Panc1 (cell line): ENCODE data around the gene ZBP1. TPM values are rescaled to one million over a fixed set of nuclear protein-coding genes. Genes with fewer than 3 reads are reported as not detected.

Source experiments
- ATAC-seq: fragments of 200-7000 bp; cut with Tn5 transposase; 2 replicates; pipeline ENCODE4 v1.9.1; 2020; ENCODE audit warnings: mild to moderate bottlenecking, moderate library complexity
- BruUV-seq: library from RNA; stranded (reverse); fragments of 400-500 nt; replicated peaks from 2 replicates; lab custom pipeline; 2021; lab: Mats Ljungman, UMichigan
- CTCF ChIA-PET: fragments of 300-600 bp; sonication (Branson Sonifier 250); formaldehyde crosslinking; loops from one replicate; lab custom pipeline; 2022; ENCODE audit warnings: antibody characterized with exemption; lab: Charles Lee
- POLR2A ChIA-PET: fragments of 300-600 bp; sonication (Branson Sonifier 250); formaldehyde crosslinking; loops from one replicate; lab custom pipeline; 2022; ENCODE audit warnings: antibody characterized with exemption; lab: Charles Lee
- DNase-seq: peaks from one replicate; pipeline ENCODE4 v3.0.0-alpha.2; 2010; ENCODE audit warnings: low read depth, low spot score
- H3K27ac ChIP-seq: 2 replicates; pipeline ENCODE4 v1.5.1; 2011; ENCODE audit warnings: mild to moderate bottlenecking, low read length, inconsistent platforms
- H3K27me3 ChIP-seq: fragments of 200-500 bp; sonication (Bioruptor generic); 2 replicates; pipeline ENCODE4 v1.6.0; 2014; ENCODE audit warnings: low read length, inconsistent platforms; ENCODE audit not compliant: control insufficient read depth, insufficient read depth
- H3K36me3 ChIP-seq: fragments of 200-500 bp; sonication (Bioruptor generic); 2 replicates; pipeline ENCODE4 v1.5.1; 2014; ENCODE audit warnings: inconsistent platforms, mild to moderate bottlenecking, low read length, moderate library complexity; ENCODE audit not compliant: control insufficient read depth, insufficient read depth
- H3K4me1 ChIP-seq: 2 replicates; pipeline ENCODE4 v1.5.1; 2011; ENCODE audit warnings: inconsistent platforms, mild to moderate bottlenecking, low read length, moderate library complexity; ENCODE audit not compliant: control insufficient read depth, insufficient read depth
- H3K4me3 ChIP-seq, 2 experiments: 2 replicates each; pipeline ENCODE4 v1.5.1; 2011 to 2012; ENCODE audit warnings: low read depth in 2 of 2, low read length in 2 of 2, mild to moderate bottlenecking in 2 of 2, inconsistent platforms in 1 of 2, moderate library complexity in 1 of 2
- H3K9me3 ChIP-seq: fragments of 200-500 bp; sonication (Bioruptor generic); 2 replicates; pipeline ENCODE4 v1.5.1; 2014; ENCODE audit warnings: low read depth, mild to moderate bottlenecking, inconsistent platforms, low read length, moderate library complexity; ENCODE audit not compliant: control insufficient read depth, insufficient read depth
- CTCF ChIP-seq: fragments of 450-650 bp; IDR thresholded peaks from 2 replicates; pipeline ENCODE4 v1.5.1; 2017; ENCODE audit warnings: mild to moderate bottlenecking
- POLR2AphosphoS5 ChIP-seq: IDR thresholded peaks from 2 replicates; pipeline ENCODE4 v1.6.1; 2012; ENCODE audit warnings: mild to moderate bottlenecking, low read depth, low read length, moderate library complexity
- REST ChIP-seq, 2 experiments: IDR thresholded peaks; 2 replicates each; pipeline ENCODE4 v1.6.1; 2011 to 2012; ENCODE audit warnings: low read depth in 2 of 2, control low read depth in 1 of 2, low read length in 1 of 2, mild to moderate bottlenecking in 1 of 2, moderate library complexity in 1 of 2; ENCODE audit not compliant: insufficient read depth in 1 of 2
- SIN3A ChIP-seq: IDR thresholded peaks from 2 replicates; pipeline ENCODE4 v1.6.1; 2012; ENCODE audit warnings: low read depth, mild to moderate bottlenecking, low read length, moderate library complexity, borderline replicate concordance; ENCODE audit not compliant: insufficient read depth
- TCF7L2 ChIP-seq: IDR thresholded peaks from 2 replicates; pipeline ENCODE4 v1.6.1; 2011; ENCODE audit warnings: mild to moderate bottlenecking, low read depth, low read length, inconsistent platforms
- in situ Hi-C: cut with HindIII; loops from 2 replicates; pipeline ENCODE4 v1.10.0; 2016; ENCODE audit warnings: low sequenced_read_pairs, low pct_unique_long_range_greater_than_20kb
- intact Hi-C: fragments of 100-400 bp; cut with micrococcal nuclease; formaldehyde crosslinking; loops from one replicate; pipeline ENCODE4 v1.10.0; 2022; ENCODE audit not compliant: unreplicated experiment
- total RNA-seq: library from RNA; stranded (reverse); gene quantifications from one replicate; pipeline ENCODE4 v1.2.1, GENCODE V29; 2021; ENCODE audit not compliant: unreplicated experiment

Gene ZBP1
- total RNA-seq, 1 experiment from 2014 or later, result not detected

- Histone ChIP-seq H3K4me3 (no peak overlapping the region), H3K4me1 (no peaks in the 10 kb centered on the region), H3K36me3 (no peaks in the 10 kb centered on the region), H3K27me3 (peaks cover 4% of the 10 kb centered on the region), H3K9me3 (no peaks in the 10 kb centered on the region), H3K27ac (no peak overlapping the region)
- POLR2A ChIA-PET, result no interaction called here
- intact Hi-C loops, result no loop called here
- CTCF ChIA-PET, result no interaction called here
- ATAC-seq (no peak), DNase-seq (no peak)
- no TSS peak for BruUV-seq
- no peak for TF ChIP-seq SIN3A
- TF ChIP-seq POLR2AphosphoS5, result no peak
- no peak for TF ChIP-seq TCF7L2
- TF ChIP-seq CTCF, result no peak
- TF ChIP-seq REST (IDR thresholded peaks at IDR 0.05; ENCODE audit: insufficient read depth in 1 of 2, low read depth in 2 of 2, low read length in 1 of 2), result no peak
- in situ Hi-C loops, result no loop called here
These were observed 51.3 kb downstream of the ZBP1 start for GRCh38 chr20:57568960-57569359.

GRCh38 chr20:57568088-57568896 is 51.9 kb downstream of the ZBP1 start:
- in situ Hi-C loops, result no loop called here
- DNase-seq (no peak), ATAC-seq (no peak)
- Histone ChIP-seq H3K4me3 (no peak overlapping the region), H3K36me3 (no peaks in the 10 kb centered on the region), H3K27me3 (peaks cover 4% of the 10 kb centered on the region), H3K4me1 (no peaks in the 10 kb centered on the region), H3K27ac (no peak overlapping the region), H3K9me3 (no peaks in the 10 kb centered on the region)
- intact Hi-C loops, result no loop called here
- TF ChIP-seq SIN3A (no peak), POLR2AphosphoS5 (no peak), TCF7L2 (no peak), REST (IDR thresholded peaks at IDR 0.05; ENCODE audit: insufficient read depth in 1 of 2, low read depth in 2 of 2, low read length in 1 of 2) (no peak), CTCF (no peak)
- BruUV-seq, result no TSS peak
- ChIA-PET POLR2A (no interaction called here), CTCF (no interaction called here)
